ENCODE results near the gene PGK1. TPM values are rescaled to one million over a fixed set of nuclear protein-coding genes. Genes with fewer than 3 reads are reported as not detected.
A peak's percentile ranks its signal among the peaks of the same experiment; 100 is the strongest.
"Not testable (repeated sequence)": the region's sequence is repeated elsewhere in the genome, so short reads cannot be mapped to it uniquely, and the experiment has no call there.

Gene PGK1
- total RNA-seq, 1 donor: 206 TPM

DNA sequence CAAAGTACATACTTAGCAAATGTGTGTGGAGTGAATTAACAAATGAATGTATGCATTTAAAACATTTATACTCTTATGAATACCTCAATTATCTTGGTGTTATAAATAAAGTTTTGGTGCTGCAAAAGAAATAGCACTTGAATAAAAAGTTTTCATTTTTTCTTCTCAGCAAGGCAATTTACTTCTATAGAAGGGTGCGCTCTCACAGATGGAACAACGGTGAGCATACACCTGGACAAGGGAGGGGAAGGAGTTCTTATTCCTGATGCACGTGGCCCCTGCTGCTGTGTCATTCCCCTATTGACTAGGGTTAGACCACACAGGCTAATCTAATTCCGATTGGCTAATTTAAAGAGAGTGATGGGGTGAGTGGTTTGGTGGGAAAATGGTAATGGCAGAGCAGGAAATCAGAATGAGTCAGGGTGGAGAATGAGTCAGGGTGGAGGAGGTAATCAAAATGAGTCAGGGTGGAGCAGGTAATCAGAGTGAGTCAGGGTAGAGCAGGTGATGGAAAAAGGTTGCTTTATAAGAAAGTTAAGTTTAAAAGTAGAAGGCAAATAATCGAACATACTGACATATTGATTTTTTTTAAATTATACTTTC, 28.2 kb upstream of the PGK1 start:
- H3K27me3 ChIP-seq (ENCODE audit: insufficient read depth, low read length): no peaks in the 10 kb centered on the region
- no peak overlapping the region for H3K4me2 ChIP-seq (ENCODE audit: insufficient read depth, low read length)
- no peaks in the 10 kb centered on the region for H3K79me2 ChIP-seq (ENCODE audit: insufficient read depth, low read length)
- TF ChIP-seq, protein P1, sequence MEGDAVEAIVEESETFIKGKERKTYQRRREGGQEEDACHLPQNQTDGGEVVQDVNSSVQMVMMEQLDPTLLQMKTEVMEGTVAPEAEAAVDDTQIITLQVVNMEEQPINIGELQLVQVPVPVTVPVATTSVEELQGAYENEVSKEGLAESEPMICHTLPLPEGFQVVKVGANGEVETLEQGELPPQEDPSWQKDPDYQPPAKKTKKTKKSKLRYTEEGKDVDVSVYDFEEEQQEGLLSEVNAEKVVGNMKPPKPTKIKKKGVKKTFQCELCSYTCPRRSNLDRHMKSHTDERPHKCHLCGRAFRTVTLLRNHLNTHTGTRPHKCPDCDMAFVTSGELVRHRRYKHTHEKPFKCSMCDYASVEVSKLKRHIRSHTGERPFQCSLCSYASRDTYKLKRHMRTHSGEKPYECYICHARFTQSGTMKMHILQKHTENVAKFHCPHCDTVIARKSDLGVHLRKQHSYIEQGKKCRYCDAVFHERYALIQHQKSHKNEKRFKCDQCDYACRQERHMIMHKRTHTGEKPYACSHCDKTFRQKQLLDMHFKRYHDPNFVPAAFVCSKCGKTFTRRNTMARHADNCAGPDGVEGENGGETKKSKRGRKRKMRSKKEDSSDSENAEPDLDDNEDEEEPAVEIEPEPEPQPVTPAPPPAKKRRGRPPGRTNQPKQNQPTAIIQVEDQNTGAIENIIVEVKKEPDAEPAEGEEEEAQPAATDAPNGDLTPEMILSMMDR (IDR thresholded peaks at IDR 0.05; ENCODE audit: extremely low read depth, low read depth, low read length): no peak
- no peaks in the 10 kb centered on the region for H3K36me3 ChIP-seq (ENCODE audit: insufficient read depth, low read length)
- H3K9me3 ChIP-seq (ENCODE audit: low read depth, low read length): no peaks in the 10 kb centered on the region
- no peak overlapping the region for H3K27ac ChIP-seq (ENCODE audit: low read depth, low read length)
- no peak overlapping the region for H3K4me3 ChIP-seq (ENCODE audit: insufficient read depth, low read length)
- no peaks in the 10 kb centered on the region for H3K4me1 ChIP-seq (ENCODE audit: insufficient read depth, low read length)
- DNase-seq (ENCODE audit: insufficient read length, low spot score, missing footprints): no peak
- H4K20me1 ChIP-seq (ENCODE audit: insufficient read depth, low read length): no peaks in the 10 kb centered on the region
- no peak overlapping the region for H2AFZ ChIP-seq (ENCODE audit: low read length)

DNA sequence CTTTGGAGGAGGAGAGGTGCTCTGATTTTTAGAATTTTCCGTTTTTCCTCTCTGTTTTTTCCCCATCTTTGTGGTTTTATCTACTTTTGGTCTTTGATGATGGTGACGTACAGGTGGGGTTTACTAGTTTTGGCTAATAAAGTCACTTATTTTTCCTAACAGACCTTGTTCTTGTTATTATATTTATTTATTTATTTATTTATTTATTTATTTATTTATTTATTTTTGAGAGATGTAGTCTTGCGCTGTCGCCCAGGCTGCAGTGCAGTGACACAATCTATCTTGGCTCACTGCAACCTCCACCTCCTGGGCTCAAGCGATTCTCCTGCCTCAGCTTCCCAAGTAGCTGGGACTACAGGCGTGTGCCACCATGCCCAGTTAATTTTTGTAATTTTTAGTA, 22.6 kb upstream of the PGK1 start:
- DNase-seq (ENCODE audit: insufficient read length, low spot score, missing footprints); H4K20me1 ChIP-seq (ENCODE audit: insufficient read depth, low read length); H3K9me3 ChIP-seq (ENCODE audit: low read depth, low read length); H2AFZ ChIP-seq (ENCODE audit: low read length); H3K27ac ChIP-seq (ENCODE audit: low read depth, low read length); H3K79me2 ChIP-seq (ENCODE audit: insufficient read depth, low read length); H3K4me3 ChIP-seq (ENCODE audit: insufficient read depth, low read length); H3K27me3 ChIP-seq (ENCODE audit: insufficient read depth, low read length); H3K36me3 ChIP-seq (ENCODE audit: insufficient read depth, low read length); H3K4me1 ChIP-seq (ENCODE audit: insufficient read depth, low read length); H3K4me2 ChIP-seq (ENCODE audit: insufficient read depth, low read length): not testable (repeated sequence)

DNA sequence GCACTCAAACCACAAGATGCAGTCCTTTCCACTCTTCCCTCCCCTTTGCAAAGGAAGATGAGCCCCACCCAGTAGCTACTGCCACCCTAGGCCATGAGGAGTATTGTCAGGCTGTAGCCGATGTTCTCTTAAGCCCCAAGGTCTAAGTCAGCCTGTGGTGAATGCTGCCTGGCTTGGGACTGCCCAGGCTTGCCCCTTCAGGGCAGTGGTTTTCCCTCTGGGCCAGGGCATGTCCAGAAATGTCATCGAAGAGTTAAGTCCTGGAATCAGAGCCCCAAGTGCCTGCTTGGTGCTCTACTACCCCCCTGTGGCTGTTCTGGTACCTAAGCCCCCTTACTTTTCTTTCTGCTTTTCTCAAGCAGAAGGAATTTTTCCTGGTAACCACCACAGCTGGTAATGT, 11.8 kb upstream of the PGK1 start:
- DNase-seq (ENCODE audit: insufficient read length, low spot score, missing footprints): no peak
- peak overlapping the region; percentile 30 for H2AFZ ChIP-seq (ENCODE audit: low read length)
- TF ChIP-seq, protein P1 (IDR thresholded peaks at IDR 0.05; ENCODE audit: extremely low read depth, low read depth, low read length): peak; percentile 40
- no peak overlapping the region for H3K4me3 ChIP-seq (ENCODE audit: insufficient read depth, low read length)
- no peaks in the 10 kb centered on the region for H3K79me2 ChIP-seq (ENCODE audit: insufficient read depth, low read length)
- no peak overlapping the region for H3K4me2 ChIP-seq (ENCODE audit: insufficient read depth, low read length)
- H3K9me3 ChIP-seq (ENCODE audit: low read depth, low read length): no peaks in the 10 kb centered on the region
- no peaks in the 10 kb centered on the region for H3K4me1 ChIP-seq (ENCODE audit: insufficient read depth, low read length)
- H3K27me3 ChIP-seq (ENCODE audit: insufficient read depth, low read length): no peaks in the 10 kb centered on the region
- H3K27ac ChIP-seq (ENCODE audit: low read depth, low read length): no peak overlapping the region
- no peaks in the 10 kb centered on the region for H3K36me3 ChIP-seq (ENCODE audit: insufficient read depth, low read length)
- no peaks in the 10 kb centered on the region for H4K20me1 ChIP-seq (ENCODE audit: insufficient read depth, low read length)

DNA sequence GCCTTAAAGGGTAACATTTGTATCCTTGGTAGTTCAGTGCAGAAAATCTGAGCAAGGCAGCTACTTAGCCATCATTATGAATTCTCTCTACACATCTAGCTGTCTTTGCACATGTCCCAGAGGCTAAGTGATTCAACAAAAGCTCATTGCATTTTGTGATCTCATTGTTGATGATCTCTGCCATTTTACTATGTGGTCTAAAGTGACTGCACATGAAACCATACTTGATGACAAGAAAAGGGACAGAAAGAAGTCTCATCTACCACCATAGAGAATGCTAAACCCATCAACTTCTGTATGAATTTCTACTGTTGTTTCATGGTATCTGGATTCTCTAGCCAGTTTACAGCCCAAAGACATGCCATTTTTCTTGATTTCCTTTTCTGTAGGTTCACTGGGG, 5.9 kb upstream of the PGK1 start:
- Histone ChIP-seq H2AFZ (ENCODE audit: low read length) (no peak overlapping the region), H3K27me3 (ENCODE audit: insufficient read depth, low read length) (no peaks in the 10 kb centered on the region), H3K4me2 (ENCODE audit: insufficient read depth, low read length) (no peak overlapping the region), H3K4me1 (ENCODE audit: insufficient read depth, low read length) (no peaks in the 10 kb centered on the region), H3K79me2 (ENCODE audit: insufficient read depth, low read length) (no peaks in the 10 kb centered on the region), H3K9me3 (ENCODE audit: low read depth, low read length) (no peaks in the 10 kb centered on the region), H3K27ac (ENCODE audit: low read depth, low read length) (no peak overlapping the region), H3K36me3 (ENCODE audit: insufficient read depth, low read length) (no peaks in the 10 kb centered on the region), H4K20me1 (ENCODE audit: insufficient read depth, low read length) (no peaks in the 10 kb centered on the region), H3K4me3 (ENCODE audit: insufficient read depth, low read length) (no peak overlapping the region)
- no peak for DNase-seq (ENCODE audit: insufficient read length, low spot score, missing footprints)
- TF ChIP-seq, protein P1 (IDR thresholded peaks at IDR 0.05; ENCODE audit: extremely low read depth, low read depth, low read length): no peak
